GM06990 (cell line): ENCODE measurements around the gene LY6G6F.

Experiments
- DNase-seq: peaks from one replicate; pipeline ENCODE4 v3.0.0-alpha.2; 2011; ENCODE audit not compliant: insufficient read length; ENCODE audit errors: extremely low read depth
- H3K27me3 ChIP-seq: replicated peaks from 2 replicates; pipeline ENCODE4 v1.6.0; 2011; ENCODE audit warnings: low read length; ENCODE audit not compliant: control insufficient read depth, insufficient read depth
- H3K36me3 ChIP-seq: 2 replicates; pipeline ENCODE4 v1.5.1; 2011; ENCODE audit warnings: low read length; ENCODE audit not compliant: control insufficient read depth, insufficient read depth
- H3K4me3 ChIP-seq: replicated peaks from 2 replicates; pipeline ENCODE4 v1.5.1; 2011; ENCODE audit warnings: low read depth, mild to moderate bottlenecking, control low read depth, low read length
- TF ChIP-seq, protein P1 (sequence below): IDR thresholded peaks from 2 replicates; pipeline ENCODE4 v1.5.1; 2011; ENCODE audit warnings: low read length, control low read depth, mild to moderate bottlenecking, inconsistent platforms; ENCODE audit not compliant: insufficient read depth, poor library complexity, severe bottlenecking

The LY6G6F gene

DNA sequence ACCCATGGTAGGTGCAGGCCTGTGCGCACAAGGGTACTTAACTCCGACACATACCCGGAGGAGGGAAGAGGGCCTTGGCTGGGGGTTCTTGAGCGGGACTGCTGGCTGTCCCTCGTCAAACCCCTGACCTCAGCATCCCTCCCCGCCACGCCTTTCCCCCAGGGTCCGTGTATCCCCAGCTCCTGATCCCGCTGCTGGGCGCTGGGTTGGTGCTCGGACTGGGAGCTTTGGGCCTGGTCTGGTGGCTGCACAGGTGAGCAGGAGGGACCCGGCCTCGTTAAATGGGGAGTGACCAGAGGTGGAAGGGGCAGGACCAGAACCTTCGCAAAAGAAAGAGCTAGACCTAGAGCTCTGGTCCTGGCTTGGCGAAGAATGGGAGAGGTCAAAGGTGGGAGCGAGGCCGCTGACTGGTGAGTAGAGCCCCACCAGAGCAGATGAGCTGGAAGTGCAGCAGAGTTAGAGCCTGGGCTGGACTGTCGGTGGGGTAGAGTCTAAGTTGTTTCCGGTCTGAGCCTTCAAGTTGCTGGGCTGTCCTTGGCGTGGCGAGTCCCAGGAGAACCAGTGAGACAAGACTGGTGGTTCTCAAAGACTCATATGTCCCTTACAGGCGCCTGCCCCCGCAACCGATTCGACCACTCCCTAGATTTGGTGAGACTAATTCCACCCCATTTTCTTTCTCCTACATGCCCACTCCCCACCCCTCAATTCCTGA, 17.5 kb downstream of the LY6G6F start:
- Histone ChIP-seq H3K4me3 (no peak overlapping the region), H3K36me3 (no peaks in the 10 kb centered on the region), H3K27me3 (no peaks in the 10 kb centered on the region)
- TF ChIP-seq, protein P1, sequence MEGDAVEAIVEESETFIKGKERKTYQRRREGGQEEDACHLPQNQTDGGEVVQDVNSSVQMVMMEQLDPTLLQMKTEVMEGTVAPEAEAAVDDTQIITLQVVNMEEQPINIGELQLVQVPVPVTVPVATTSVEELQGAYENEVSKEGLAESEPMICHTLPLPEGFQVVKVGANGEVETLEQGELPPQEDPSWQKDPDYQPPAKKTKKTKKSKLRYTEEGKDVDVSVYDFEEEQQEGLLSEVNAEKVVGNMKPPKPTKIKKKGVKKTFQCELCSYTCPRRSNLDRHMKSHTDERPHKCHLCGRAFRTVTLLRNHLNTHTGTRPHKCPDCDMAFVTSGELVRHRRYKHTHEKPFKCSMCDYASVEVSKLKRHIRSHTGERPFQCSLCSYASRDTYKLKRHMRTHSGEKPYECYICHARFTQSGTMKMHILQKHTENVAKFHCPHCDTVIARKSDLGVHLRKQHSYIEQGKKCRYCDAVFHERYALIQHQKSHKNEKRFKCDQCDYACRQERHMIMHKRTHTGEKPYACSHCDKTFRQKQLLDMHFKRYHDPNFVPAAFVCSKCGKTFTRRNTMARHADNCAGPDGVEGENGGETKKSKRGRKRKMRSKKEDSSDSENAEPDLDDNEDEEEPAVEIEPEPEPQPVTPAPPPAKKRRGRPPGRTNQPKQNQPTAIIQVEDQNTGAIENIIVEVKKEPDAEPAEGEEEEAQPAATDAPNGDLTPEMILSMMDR: no peak
- DNase-seq: no peak

DNA sequence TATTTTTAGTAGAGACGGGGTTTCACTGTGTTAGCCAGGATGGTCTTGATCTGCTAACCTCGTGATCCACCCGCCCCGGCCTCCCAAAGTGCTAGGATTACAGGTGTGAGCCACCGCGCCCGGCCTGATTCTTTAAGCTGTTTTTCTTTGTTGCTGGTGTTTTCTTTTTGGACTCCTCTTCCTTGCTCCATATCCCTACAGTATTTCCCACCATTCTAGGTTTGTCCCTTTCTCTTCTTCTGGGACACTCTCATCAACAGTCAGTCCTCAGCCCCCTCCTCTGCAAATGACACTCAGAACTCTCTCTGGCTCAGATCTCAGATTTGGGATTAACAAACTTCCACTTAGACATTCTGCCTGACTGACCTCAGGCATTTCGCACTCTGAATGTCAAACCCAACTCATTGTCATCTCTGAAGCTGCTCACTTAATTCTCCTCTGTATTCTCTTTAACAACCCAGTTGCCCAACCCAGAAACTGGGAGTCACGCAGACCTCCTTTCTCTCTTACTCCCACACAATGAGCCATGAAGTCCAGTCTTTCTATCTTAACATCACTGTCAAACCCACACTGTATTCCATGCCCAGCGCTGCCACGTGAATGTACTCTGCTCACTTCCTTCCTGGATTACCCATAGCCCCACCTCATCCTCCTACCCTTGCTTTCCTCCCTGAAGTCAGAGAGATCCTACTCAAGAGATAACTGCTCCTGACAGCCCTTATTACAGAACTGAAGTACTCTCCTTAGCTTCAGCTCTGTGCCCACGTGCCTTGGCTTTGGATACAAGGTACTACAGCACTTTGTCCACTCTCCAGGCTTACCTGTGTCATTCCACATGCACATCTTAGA, 19.1 kb downstream of the LY6G6F start:
- no peaks in the 10 kb centered on the region for H3K27me3 ChIP-seq
- no peak for DNase-seq
- H3K4me3 ChIP-seq: no peak overlapping the region
- TF ChIP-seq, protein P1: no peak
- H3K36me3 ChIP-seq: no peaks in the 10 kb centered on the region

- TF ChIP-seq, protein P1: no peak
- H3K27me3 ChIP-seq: no peaks in the 10 kb centered on the region
- H3K4me3 ChIP-seq: no peak overlapping the region
- H3K36me3 ChIP-seq: peaks cover 4% of the 10 kb centered on the region; the same call in 1 of the 2 replicates
- no peak for DNase-seq
Observed at GRCh38 chr6:31727034-31727716, 20.5 kb downstream of the LY6G6F start.

DNA sequence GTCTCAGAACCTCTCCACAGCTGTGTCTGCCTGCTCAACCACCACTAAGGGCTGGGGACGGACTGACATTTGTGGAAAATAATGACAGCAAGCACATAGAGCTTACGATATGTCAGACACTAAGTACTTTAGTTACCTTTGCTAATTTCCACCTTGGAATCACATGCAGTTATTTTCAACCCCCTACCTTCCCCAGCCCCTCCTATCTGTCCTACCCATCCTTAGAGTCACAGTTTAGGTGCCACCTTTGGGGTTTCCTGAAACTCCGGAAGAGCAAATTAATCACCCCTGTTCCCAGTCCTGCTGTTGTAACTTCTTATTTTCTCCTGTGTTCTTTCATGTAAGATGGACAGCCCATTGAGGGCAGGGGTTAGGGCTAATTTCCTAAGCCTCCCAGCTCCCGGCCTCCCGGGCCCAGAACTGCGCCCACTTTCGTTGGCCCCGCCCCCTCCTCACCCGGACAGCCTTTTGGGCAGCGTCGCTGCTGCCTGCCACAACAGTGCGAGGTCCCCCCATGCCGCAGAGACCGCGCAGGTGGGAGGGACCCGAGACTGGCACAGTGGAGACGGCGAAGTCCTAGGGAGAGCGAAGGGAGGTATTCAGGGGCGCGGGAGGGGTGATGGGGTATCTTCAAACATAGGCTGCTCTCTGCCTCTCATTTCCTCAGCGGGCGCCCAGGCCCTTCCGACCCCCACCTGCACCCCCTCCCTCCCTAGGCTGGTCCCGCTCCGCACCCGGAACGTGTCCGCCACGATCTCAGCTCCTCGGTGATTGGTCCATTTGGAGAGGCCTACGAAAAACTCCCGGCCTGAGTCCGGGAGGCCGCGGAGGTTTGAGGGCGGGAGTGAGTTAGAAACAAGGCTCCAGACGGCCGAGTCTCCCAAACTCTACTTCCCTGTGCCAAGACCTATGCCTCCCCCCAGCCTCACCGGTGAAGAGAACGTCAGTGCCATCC, 21.3 kb downstream of the LY6G6F start:
- Histone ChIP-seq H3K27me3 (no peaks in the 10 kb centered on the region), H3K36me3 (peaks cover 4% of the 10 kb centered on the region; the same call in 1 of the 2 replicates), H3K4me3 (no peak overlapping the region)
- peak; percentile 69 for DNase-seq
- TF ChIP-seq, protein P1: no peak
